ENCODE results near the gene EML2.

Gene EML2

GRCh38 chr19:45584332-45585157 is 54.7 kb downstream of the EML2 start, which contains the start of gene OPA3:
TSS of gene OPA3 (minus strand) at chr19:45584802. CDS start at chr19:45584764, 38 bp downstream.
- peak; percentile 99 for DNase-seq

- no peak for DNase-seq
Measured at GRCh38 chr19:45581576-45581975, 57.6 kb downstream of the EML2 start.

GRCh38 chr19:45578861-45579260 is 60.3 kb downstream of the EML2 start:
- DNase-seq: no peak

- DNase-seq: no peak
Measured at GRCh38 chr19:45577111-45577905, 61.9 kb downstream of the EML2 start.

- DNase-seq: no peak
Measured at GRCh38 chr19:45576682-45577081, 62.5 kb downstream of the EML2 start.

- no peak for DNase-seq
Measured at GRCh38 chr19:45575216-45575615, 64.0 kb downstream of the EML2 start.

GRCh38 chr19:45574526-45574925 is 64.7 kb downstream of the EML2 start:
- DNase-seq: no peak

- no peak for DNase-seq
Measured at GRCh38 chr19:45571457-45572220, 67.6 kb downstream of the EML2 start.

- DNase-seq: peak; percentile 61
Measured at GRCh38 chr19:45569619-45570421, 69.4 kb downstream of the EML2 start.

GRCh38 chr19:45568732-45569131 is 70.5 kb downstream of the EML2 start:
- DNase-seq: no peak

- no peak for DNase-seq
Measured at GRCh38 chr19:45567609-45568008, 71.6 kb downstream of the EML2 start.

GRCh38 chr19:45564131-45564780 is 74.9 kb downstream of the EML2 start:
- no peak for DNase-seq

- no peak for DNase-seq
Measured at GRCh38 chr19:45560686-45561085, 78.5 kb downstream of the EML2 start.

- no peak for DNase-seq
Measured at GRCh38 chr19:45560038-45560437, 79.2 kb downstream of the EML2 start.

Data from activated CD4-positive, alpha-beta T cell treated with anti-CD3 and anti-CD28 coated beads, Interleukin-2, amount 50 U/mL, for 16 hours (primary cell).